CD4-positive, alpha-beta T cell (primary cell): ENCODE measurements around the gene CPZ. TPM values are rescaled to one million over a fixed set of nuclear protein-coding genes. Genes with fewer than 3 reads are reported as not detected.

Experiments used
- ATAC-seq: fragments of 200-7000 bp; cut with Tn5 transposase; one replicate; pipeline ENCODE4 v1.10.0; 2022; ENCODE audit warnings: mild to moderate bottlenecking; ENCODE audit not compliant: poor library complexity
- CTCF ChIA-PET: fragments of 350-600 bp; sonication (Branson Sonifier 250); formaldehyde crosslinking; loops from one replicate; lab custom pipeline; 2021; ENCODE audit warnings: antibody characterized with exemption, inconsistent platforms; lab: Charles Lee
- POLR2A ChIA-PET: fragments of 350-600 bp; sonication (Branson Sonifier 250); formaldehyde crosslinking; loops from one replicate; lab custom pipeline; 2021; ENCODE audit warnings: antibody characterized with exemption, inconsistent platforms; lab: Charles Lee
- DNase-seq, 14 experiments: peaks; one replicate each; pipeline ENCODE4 v3.0.0-alpha.2; 2013 to 2020; ENCODE audit warnings: mixed read lengths in 2 of 14
- H3K27ac ChIP-seq, 2 donors: one replicate each; pipeline versions ENCODE4 v1.5.1 to v1.7.0; 2013; ENCODE audit warnings: low read length in 2 of 2, low read depth in 1 of 2, mild to moderate bottlenecking in 1 of 2
- H3K27me3 ChIP-seq, 2 experiments: 1 replicate in 1 of 2; 2 replicates in 1 of 2; pipeline versions ENCODE4 v1.6.1 to v1.7.0; 2013; ENCODE audit warnings: low read length in 2 of 2, control low read depth in 1 of 2, mild to moderate bottlenecking in 1 of 2, moderate library complexity in 1 of 2; ENCODE audit not compliant: insufficient read depth in 2 of 2, control insufficient read depth in 1 of 2
- H3K36me3 ChIP-seq: one replicate; pipeline ENCODE4 v1.6.1; 2013; ENCODE audit warnings: low read length, control low read depth; ENCODE audit not compliant: insufficient read depth
- H3K4me1 ChIP-seq: one replicate; pipeline ENCODE4 v1.6.1; 2013; ENCODE audit warnings: low read length, control low read depth; ENCODE audit not compliant: insufficient read depth
- H3K4me3 ChIP-seq: one replicate; pipeline ENCODE4 v1.5.1; 2013; ENCODE audit warnings: mild to moderate bottlenecking, low read length, moderate library complexity
- H3K9me3 ChIP-seq, 2 experiments: 1 replicate in 1 of 2; 2 replicates in 1 of 2; pipeline versions ENCODE4 v1.6.1 to v1.7.0; 2013; ENCODE audit warnings: low read length in 2 of 2, mild to moderate bottlenecking in 2 of 2, control low read depth in 1 of 2, moderate library complexity in 1 of 2; ENCODE audit not compliant: control insufficient read depth in 1 of 2, insufficient read depth in 1 of 2
- H3K27ac Mint-ChIP-seq: one replicate; pipeline ENCODE4 v1.8.0; 2020; ENCODE audit warnings: mixed read lengths
- H3K27me3 Mint-ChIP-seq: one replicate; pipeline ENCODE4 v1.8.0; 2021; ENCODE audit warnings: mixed read lengths
- H3K36me3 Mint-ChIP-seq: one replicate; pipeline ENCODE4 v1.8.0; 2021; ENCODE audit warnings: low read depth, mixed read lengths
- H3K4me1 Mint-ChIP-seq: one replicate; pipeline ENCODE4 v1.8.0; 2021; ENCODE audit warnings: low read depth, mixed read lengths
- H3K4me3 Mint-ChIP-seq: one replicate; pipeline ENCODE4 v1.8.0; 2020; ENCODE audit warnings: mild to moderate bottlenecking, mixed read lengths
- H3K9me3 Mint-ChIP-seq: one replicate; pipeline ENCODE4 v1.8.0; 2020; ENCODE audit warnings: mixed read lengths
- intact Hi-C, 2 experiments: fragments of 100-400 bp; cut with DNase I in 1 of 2; cut with micrococcal nuclease in 1 of 2; formaldehyde crosslinking; loops; one replicate each; pipeline versions ENCODE4 v1.15.1 to v1.9.0; 2023 to 2025; cut with DNase I, micrococcal nuclease
- total RNA-seq, 174 experiments: library from RNA in 2 of 174; stranded (reverse) in 2 of 174; gene quantifications; one replicate each; pipeline ENCODE4 v1.2.3 and lab custom pipeline; 2021 to 2026
- TF ChIP-seq, protein P1 (sequence below): fragments of 200-600 bp; IDR thresholded peaks from one replicate; pipeline ENCODE4 v1.8.0; 2022; ENCODE audit warnings: antibody characterized with exemption, mild to moderate bottlenecking

Gene CPZ
- total RNA-seq, 2 experiments from 2014 or later: not detected

DNA sequence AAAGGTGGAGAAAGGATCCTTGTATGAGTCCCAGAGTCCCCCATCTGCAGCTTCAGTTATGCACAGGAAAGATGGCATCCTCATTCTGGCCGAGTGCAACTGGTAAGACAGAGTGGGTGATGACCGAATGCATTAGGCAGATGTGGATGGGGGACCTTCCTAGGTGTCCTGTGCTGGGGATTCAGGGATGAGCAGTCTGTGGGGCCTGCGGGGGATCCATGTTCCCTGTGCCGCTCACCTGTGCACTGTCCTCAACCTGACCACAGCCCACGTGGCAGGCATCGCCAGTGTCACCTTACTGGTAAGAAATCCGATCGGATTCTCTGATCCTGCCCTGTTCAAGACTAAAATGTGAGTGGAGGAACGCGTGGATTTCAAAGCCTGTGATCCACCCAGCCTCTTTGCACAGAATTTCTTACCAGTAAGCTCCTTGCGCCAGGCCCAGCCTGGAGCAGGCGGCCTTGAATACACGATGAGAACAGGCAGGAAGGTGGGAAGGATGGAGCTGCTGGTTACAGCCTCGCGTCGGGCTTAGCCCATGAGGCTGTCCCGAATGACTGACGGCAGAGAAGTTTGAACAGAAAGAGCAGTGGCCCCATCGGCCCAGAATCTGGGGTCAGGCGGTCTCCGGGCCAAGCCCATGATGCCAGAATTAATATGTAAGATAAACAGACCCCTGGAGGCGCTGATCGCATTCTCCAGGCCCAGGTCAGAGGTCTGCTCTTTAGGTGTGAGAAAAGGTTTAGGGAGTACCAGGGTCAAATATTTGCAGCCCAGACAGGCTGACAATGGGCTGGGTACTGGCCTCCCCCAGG is 56.5 kb downstream of the CPZ start:
- DNase-seq: peak in 1 of 14 experiments; percentile 0
- intact Hi-C loops: no loop called here
- H3K4me1 ChIP-seq: no peaks in the 10 kb centered on the region
- no peak overlapping the region for H3K27ac ChIP-seq
- Mint-ChIP-seq H3K27me3 (no peaks in the 10 kb centered on the region), H3K36me3 (no peaks in the 10 kb centered on the region), H3K9me3 (no peaks in the 10 kb centered on the region), H3K27ac (no peak overlapping the region), H3K4me1 (no peaks in the 10 kb centered on the region), H3K4me3 (no peak overlapping the region)
- peaks cover 0 to 30% of the 10 kb centered on the region in 2 experiments for H3K9me3 ChIP-seq
- CTCF ChIA-PET: no interaction called here
- POLR2A ChIA-PET: no interaction called here
- H3K4me3 ChIP-seq: no peak overlapping the region
- H3K36me3 ChIP-seq: no peaks in the 10 kb centered on the region
- ATAC-seq: no peak
- TF ChIP-seq, protein P1, sequence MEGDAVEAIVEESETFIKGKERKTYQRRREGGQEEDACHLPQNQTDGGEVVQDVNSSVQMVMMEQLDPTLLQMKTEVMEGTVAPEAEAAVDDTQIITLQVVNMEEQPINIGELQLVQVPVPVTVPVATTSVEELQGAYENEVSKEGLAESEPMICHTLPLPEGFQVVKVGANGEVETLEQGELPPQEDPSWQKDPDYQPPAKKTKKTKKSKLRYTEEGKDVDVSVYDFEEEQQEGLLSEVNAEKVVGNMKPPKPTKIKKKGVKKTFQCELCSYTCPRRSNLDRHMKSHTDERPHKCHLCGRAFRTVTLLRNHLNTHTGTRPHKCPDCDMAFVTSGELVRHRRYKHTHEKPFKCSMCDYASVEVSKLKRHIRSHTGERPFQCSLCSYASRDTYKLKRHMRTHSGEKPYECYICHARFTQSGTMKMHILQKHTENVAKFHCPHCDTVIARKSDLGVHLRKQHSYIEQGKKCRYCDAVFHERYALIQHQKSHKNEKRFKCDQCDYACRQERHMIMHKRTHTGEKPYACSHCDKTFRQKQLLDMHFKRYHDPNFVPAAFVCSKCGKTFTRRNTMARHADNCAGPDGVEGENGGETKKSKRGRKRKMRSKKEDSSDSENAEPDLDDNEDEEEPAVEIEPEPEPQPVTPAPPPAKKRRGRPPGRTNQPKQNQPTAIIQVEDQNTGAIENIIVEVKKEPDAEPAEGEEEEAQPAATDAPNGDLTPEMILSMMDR: no peak
- H3K27me3 ChIP-seq: no peaks in the 10 kb centered on the region

DNA sequence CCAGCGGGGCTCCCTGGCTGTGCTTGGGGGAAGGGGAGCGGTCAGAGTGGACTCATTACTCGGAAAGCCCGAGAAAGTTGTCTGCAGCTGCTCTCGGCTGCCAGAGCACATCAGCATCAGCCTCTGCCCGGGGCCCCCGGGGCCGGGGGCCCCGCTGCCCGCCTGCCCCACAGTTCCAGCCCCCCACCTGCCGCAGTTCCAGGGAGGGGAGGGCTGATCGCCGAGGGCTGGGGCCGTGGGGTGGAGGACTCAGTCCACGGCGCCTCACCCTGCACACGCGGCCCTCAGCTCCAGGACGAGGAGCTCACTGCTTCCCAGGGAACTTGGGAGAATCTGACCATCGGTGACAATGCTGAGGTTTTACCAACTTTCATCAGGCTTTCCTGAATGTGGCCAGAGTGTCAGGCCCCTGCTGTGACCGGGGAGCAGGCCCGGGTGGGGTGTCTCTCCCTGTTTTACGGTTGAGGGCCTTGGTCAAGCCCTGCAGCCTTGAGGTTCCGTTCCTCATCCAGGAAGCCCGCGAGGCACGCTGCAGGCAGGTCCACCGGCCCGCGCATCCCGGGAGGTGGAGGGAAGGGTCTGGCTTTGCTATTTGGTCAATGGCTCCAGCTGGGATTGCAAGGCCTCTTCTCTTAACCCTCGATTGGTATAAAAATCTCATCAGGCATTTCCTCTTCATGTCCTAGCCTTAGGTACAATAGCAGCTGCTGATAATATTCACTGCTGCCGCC is 57.2 kb downstream of the CPZ start:
- TF ChIP-seq, protein P1: no peak
- intact Hi-C loops: no loop called here
- Histone ChIP-seq H3K4me1 (no peaks in the 10 kb centered on the region), H3K27ac (no peak overlapping the region), H3K27me3 (no peaks in the 10 kb centered on the region), H3K36me3 (no peaks in the 10 kb centered on the region), H3K4me3 (no peak overlapping the region), H3K9me3 (peaks cover 0 to 30% of the 10 kb centered on the region in 2 experiments)
- CTCF ChIA-PET: no interaction called here
- Mint-ChIP-seq H3K4me1 (no peaks in the 10 kb centered on the region), H3K27me3 (no peaks in the 10 kb centered on the region), H3K36me3 (no peaks in the 10 kb centered on the region), H3K27ac (no peak overlapping the region), H3K4me3 (no peak overlapping the region), H3K9me3 (peaks cover 4% of the 10 kb centered on the region)
- ATAC-seq (no peak), DNase-seq (peak in 1 of 14 experiments; percentile 1)
- POLR2A ChIA-PET: no interaction called here

DNA sequence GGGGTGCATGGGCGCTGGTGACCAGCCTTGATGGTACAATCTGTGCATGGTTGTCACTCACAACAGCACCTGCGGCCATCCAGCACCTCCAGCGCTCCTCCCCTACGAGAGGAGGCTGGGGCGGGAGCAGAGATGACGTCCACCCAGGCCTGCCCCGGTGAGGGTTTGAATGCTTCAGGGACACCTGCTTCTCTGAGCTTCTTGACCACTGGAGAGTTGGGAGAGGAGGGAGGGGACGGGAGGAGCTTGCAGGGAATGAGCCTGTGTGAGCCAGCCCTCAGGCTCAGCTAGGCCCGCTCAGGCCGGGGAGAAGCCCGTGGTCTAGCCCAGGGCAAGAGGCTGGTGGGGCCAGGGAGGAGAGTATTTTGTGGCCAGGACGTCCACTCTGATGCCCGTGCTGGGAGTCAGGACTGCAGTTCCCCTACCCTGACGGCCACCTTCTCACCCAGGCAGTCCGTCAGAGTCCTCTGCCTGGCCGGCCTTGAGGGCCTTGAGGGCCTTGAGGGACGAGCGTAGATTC is 59.2 kb downstream of the CPZ start:
- no peaks in the 10 kb centered on the region for H3K36me3 ChIP-seq
- intact Hi-C loops: no loop called here
- peaks cover 4% of the 10 kb centered on the region for H3K9me3 Mint-ChIP-seq
- no peak overlapping the region for H3K4me3 ChIP-seq
- H3K27ac Mint-ChIP-seq: no peak overlapping the region
- H3K4me1 ChIP-seq: no peaks in the 10 kb centered on the region
- no peaks in the 10 kb centered on the region for H3K27me3 Mint-ChIP-seq
- POLR2A ChIA-PET: no interaction called here
- peaks cover 0 to 39% of the 10 kb centered on the region in 2 experiments for H3K9me3 ChIP-seq
- H3K4me1 Mint-ChIP-seq: no peaks in the 10 kb centered on the region
- DNase-seq (peak in 2 of 14 experiments; percentile 1 to 17), ATAC-seq (no peak)
- no peak overlapping the region for H3K4me3 Mint-ChIP-seq
- TF ChIP-seq, protein P1: no peak
- H3K27ac ChIP-seq: no peak overlapping the region
- no peaks in the 10 kb centered on the region for H3K27me3 ChIP-seq
- CTCF ChIA-PET: no interaction called here
- H3K36me3 Mint-ChIP-seq: no peaks in the 10 kb centered on the region
